Kidney epithelial cell (primary cell): ENCODE results near the gene LSM14A. TPM values are rescaled to one million over a fixed set of nuclear protein-coding genes. Genes with fewer than 3 reads are reported as not detected.

Experiments used
- DNase-seq: peaks from one replicate; pipeline ENCODE4 v3.0.0-alpha.2; 2010; ENCODE audit warnings: low read depth
- H3K27me3 ChIP-seq: 2 replicates; pipeline ENCODE4 v1.6.0; 2011; ENCODE audit warnings: low read length; ENCODE audit not compliant: control insufficient read depth, insufficient read depth
- H3K36me3 ChIP-seq: 2 replicates; pipeline ENCODE4 v1.5.1; 2011; ENCODE audit warnings: low read length; ENCODE audit not compliant: control insufficient read depth, insufficient read depth
- H3K4me3 ChIP-seq: 2 replicates; pipeline ENCODE4 v1.5.1; 2011; ENCODE audit warnings: low read depth, mild to moderate bottlenecking, control low read depth, low read length
- total RNA-seq: library from RNA; depleted of rRNA; stranded (reverse); fragments of >200 nt; gene quantifications from 2 replicates; pipeline ENCODE4 v1.2.3, GENCODE V29; 2015
- TF ChIP-seq, protein P1 (sequence below): IDR thresholded peaks from 2 replicates; pipeline ENCODE4 v1.5.1; 2011; ENCODE audit warnings: mild to moderate bottlenecking, moderate library complexity, low read length, control low read depth, inconsistent platforms; ENCODE audit not compliant: insufficient read depth, poor library complexity, severe bottlenecking

LSM14A gene
- total RNA-seq, 1 donor from 2014 or later, result 105 TPM

DNA sequence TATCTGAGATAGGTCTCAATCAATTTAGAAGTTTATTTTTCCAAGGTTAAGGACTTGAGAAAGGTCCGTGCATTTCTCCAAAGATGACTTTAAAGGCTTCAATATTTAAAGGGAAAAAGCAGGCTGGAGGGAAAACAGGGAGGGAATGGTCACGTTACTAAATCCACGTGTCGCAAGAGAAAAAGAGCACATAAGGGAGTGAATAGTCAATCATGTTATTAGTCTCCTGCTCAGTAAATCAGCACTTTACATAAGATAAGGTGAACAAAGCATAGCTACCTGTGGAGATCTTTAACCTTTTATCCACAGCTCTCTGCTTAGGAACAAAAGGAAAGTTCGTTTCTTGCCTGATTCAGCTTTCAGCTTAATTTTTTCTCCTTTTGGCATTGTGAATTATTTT lies 31.3 kb upstream of the LSM14A start:
- DNase-seq, result no peak
- no peaks in the 10 kb centered on the region for H3K27me3 ChIP-seq
- TF ChIP-seq, protein P1, sequence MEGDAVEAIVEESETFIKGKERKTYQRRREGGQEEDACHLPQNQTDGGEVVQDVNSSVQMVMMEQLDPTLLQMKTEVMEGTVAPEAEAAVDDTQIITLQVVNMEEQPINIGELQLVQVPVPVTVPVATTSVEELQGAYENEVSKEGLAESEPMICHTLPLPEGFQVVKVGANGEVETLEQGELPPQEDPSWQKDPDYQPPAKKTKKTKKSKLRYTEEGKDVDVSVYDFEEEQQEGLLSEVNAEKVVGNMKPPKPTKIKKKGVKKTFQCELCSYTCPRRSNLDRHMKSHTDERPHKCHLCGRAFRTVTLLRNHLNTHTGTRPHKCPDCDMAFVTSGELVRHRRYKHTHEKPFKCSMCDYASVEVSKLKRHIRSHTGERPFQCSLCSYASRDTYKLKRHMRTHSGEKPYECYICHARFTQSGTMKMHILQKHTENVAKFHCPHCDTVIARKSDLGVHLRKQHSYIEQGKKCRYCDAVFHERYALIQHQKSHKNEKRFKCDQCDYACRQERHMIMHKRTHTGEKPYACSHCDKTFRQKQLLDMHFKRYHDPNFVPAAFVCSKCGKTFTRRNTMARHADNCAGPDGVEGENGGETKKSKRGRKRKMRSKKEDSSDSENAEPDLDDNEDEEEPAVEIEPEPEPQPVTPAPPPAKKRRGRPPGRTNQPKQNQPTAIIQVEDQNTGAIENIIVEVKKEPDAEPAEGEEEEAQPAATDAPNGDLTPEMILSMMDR, result no peak

DNA sequence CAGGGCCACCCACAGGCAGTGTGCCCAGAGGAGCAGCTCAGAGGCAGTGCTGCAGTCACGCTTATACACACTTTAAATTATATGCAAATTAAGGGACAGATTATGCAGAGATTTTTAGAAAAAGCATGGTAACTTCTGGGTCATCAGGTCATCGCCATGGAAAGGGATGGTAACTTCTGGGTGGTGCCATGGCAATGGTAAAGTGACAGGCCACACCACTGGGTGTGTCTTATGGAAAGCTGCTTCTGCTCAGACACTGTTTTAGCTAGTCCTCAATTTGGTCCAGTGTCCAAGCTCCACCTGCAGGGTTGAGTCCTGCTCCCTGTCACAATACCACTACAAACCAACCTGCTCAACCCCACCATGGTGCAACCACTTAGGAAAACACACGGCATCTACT lies 29.9 kb upstream of the LSM14A start:
- no peak for DNase-seq
- H3K4me3 ChIP-seq, result no peak overlapping the region
- no peaks in the 10 kb centered on the region for H3K27me3 ChIP-seq
- TF ChIP-seq, protein P1, result no peak
- H3K36me3 ChIP-seq, result no peaks in the 10 kb centered on the region

More for the DNA sequence above, 31.3 kb upstream of the LSM14A start:
- Histone ChIP-seq H3K4me3 (no peak overlapping the region), H3K36me3 (no peaks in the 10 kb centered on the region)

DNA sequence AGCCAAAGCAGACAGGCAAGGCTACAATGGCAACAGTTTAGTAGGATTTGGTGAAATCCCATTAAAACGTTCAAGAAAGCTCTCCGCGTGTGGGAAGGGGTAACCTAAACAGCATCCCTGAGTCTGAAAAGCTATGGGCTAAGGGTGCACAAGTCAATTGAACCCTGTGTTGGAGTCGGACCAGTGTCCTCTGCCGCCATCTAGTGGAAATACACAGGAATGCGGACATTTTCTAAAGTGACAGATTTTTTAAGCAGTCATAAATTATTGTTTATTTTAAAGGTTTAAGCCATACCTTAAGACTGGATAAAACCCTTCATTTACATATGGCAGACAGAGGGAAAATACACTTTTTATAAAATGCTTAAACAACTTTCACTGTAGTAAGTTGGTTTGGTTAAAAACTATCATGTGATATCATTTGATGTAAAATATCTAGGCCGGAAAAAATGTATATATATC lies 26.5 kb upstream of the LSM14A start:
- Histone ChIP-seq H3K27me3 (no peaks in the 10 kb centered on the region), H3K4me3 (no peak overlapping the region), H3K36me3 (no peaks in the 10 kb centered on the region)
- TF ChIP-seq, protein P1, result peak; percentile 83
- DNase-seq, result no peak

DNA sequence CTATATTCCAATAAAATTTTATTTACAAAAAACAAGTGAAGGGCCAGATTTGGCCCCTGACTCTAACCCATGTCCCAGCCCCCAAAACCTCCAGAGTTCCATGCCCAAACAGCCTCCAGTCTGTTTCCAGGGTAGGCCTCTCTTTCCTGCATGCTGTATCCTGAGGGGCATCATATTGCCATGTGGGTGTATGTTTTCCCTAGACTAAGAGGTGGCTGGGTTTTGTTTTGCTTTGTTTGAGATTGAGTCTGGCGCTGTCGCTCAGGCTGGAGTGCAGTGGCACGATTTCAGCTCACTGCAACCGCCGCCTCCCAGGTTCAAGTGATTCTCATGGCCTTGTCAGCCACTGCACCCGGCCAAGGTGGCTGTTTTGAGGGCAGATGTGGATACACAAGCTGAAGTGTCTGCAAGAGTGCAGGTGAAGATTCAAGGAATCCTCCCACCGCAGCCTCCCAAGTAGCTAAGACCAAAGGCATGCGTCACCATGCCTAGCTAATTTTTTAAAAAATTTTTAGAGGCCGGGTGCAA lies 23.6 kb upstream of the LSM14A start:
- TF ChIP-seq, protein P1, result no peak
- no peak overlapping the region for H3K4me3 ChIP-seq
- DNase-seq, result no peak
- H3K36me3 ChIP-seq, result no peaks in the 10 kb centered on the region
- no peaks in the 10 kb centered on the region for H3K27me3 ChIP-seq

DNA sequence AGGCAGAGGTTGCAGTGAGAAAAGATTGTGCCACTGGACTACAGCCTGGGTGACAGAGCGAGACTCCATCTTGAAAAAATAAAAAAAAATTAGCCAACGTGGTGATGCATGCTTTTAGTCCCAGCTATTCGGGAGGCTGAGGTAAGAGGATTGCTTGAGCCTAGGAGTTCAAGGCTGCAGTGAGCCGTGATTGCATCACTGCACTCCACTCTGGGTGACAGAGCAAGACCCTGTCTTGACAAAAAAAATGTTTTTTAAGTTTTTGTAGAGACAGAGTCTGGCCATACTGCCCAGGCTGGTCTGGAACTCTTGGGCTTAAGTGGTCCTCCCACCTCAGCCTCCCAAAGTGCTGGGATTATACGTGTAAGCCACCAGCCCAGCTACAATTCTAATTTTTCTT lies 22.4 kb upstream of the LSM14A start:
- H3K27me3 ChIP-seq, result no peaks in the 10 kb centered on the region
- no peak for DNase-seq
- H3K36me3 ChIP-seq, result no peaks in the 10 kb centered on the region
- TF ChIP-seq, protein P1, result no peak
- H3K4me3 ChIP-seq, result no peak overlapping the region

DNA sequence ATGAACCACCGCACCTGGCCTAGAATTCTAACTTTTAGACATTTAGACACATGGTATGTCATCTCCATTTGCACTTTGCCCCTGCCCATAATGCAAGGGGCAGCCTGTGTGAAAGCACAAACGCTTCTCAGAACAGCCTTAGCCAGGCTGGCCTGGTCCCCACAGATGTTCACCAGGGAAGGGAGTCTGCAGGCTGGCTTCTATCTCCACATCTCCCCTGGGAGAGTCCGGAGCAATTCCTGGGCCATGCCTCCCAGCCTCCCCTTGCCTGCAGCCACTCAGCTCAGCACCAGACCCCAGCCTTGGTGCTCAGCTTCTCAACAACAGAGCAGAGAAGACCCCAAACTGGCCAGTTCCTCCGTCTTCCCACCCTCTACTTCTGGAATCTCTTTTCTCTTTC lies 21.7 kb upstream of the LSM14A start:
- Histone ChIP-seq H3K27me3 (no peaks in the 10 kb centered on the region), H3K36me3 (no peaks in the 10 kb centered on the region), H3K4me3 (no peak overlapping the region)
- DNase-seq, result no peak
- TF ChIP-seq, protein P1, result no peak
